Thyroid gland (tissue), 4 donors: ENCODE data around the gene ATP7B. TPM values are rescaled to one million over a fixed set of nuclear protein-coding genes. Genes with fewer than 3 reads are reported as not detected.
"Not testable (repeated sequence)": the region's sequence is repeated elsewhere in the genome, so short reads cannot be mapped to it uniquely, and the experiment has no call there.

Experiments used
- DNase-seq, 2 donors: peaks; one replicate each; pipeline ENCODE4 v3.0.0-alpha.2; 2019
- H3K27ac ChIP-seq, 3 donors: fragments of 200-600 bp; sonication (generic); 1 replicate in 2 of 3; 2 replicates in 1 of 3; pipeline ENCODE4 v1.5.1; 2016 to 2019; ENCODE audit warnings: mild to moderate bottlenecking in 1 of 3, moderate library complexity in 1 of 3
- H3K27me3 ChIP-seq: fragments of 200-600 bp; sonication (generic); one replicate; pipeline ENCODE4 v1.5.1; 2019
- H3K36me3 ChIP-seq, 2 donors: fragments of 200-600 bp; sonication (generic); one replicate each; pipeline ENCODE4 v1.5.1; 2016 to 2019
- H3K4me1 ChIP-seq, 2 donors: fragments of 200-600 bp; sonication (generic); one replicate each; pipeline ENCODE4 v1.5.1; 2017 to 2019
- H3K4me3 ChIP-seq, 3 donors: fragments of 200-600 bp; sonication (generic); replicated peaks in 1 of 3; 1 replicate in 2 of 3; 2 replicates in 1 of 3; pipeline ENCODE4 v1.5.1; 2016; ENCODE audit warnings: mild to moderate bottlenecking in 1 of 3
- H3K9me3 ChIP-seq: fragments of 200-600 bp; sonication (generic); one replicate; pipeline ENCODE4 v1.5.1; 2017
- POLR2A ChIP-seq, 2 donors: fragments of 450-650 bp; IDR thresholded peaks; one replicate each; pipeline ENCODE4 v1.6.1; 2017; ENCODE audit warnings: antibody characterized with exemption in 2 of 2, mild to moderate bottlenecking in 2 of 2, moderate library complexity in 1 of 2
- WGBS, 2 donors: methylation state at CpG; one replicate each; pipeline ENCODE4 v1.1.5; 2017; 5-methylcytosine and 5-hydroxymethylcytosine counted together
- intact Hi-C: fragments of 100-400 bp; cut with DNase I; formaldehyde crosslinking; loops from one replicate; pipeline ENCODE4 v1.15.1; 2023
- total RNA-seq, 4 donors: library from RNA; depleted of rRNA; stranded (reverse); fragments of >200 nt; gene quantifications; one replicate each; pipeline ENCODE4 v1.2.3, GENCODE V29; 2016
- TF ChIP-seq, protein P1 (sequence below), 6 experiments: fragments of 200-600 bp in 3 of 6; fragments of 450-650 bp in 3 of 6; sonication (generic) in 3 of 6; IDR thresholded peaks; one replicate each; pipeline ENCODE4 v1.5.1; 2016 to 2019; ENCODE audit warnings: antibody characterized with exemption in 6 of 6, mild to moderate bottlenecking in 2 of 6, inconsistent platforms in 1 of 6, moderate library complexity in 1 of 6

ATP7B gene
- total RNA-seq, 4 donors from 2014 or later = 3.8 to 10.1 (median 5.6) TPM

DNA sequence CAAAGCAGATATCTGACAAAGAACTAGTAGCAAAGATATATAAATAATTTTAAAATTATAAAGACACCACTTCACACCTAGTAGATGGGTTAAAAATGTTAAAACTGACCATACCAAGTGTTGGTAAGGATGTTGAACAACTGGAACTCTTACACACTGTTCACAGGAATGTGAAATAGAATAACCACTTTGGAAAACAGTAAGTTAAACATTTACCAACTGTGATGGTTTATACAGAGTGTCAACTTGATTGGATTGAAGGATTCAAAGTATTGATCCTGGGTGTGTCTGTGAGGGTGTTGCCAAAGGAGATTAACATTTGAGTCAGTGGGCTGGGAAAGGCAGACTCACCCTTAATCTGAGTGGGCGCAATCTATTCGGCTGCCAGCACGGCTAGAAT is 32.4 kb upstream of the ATP7B start:
- no peak for DNase-seq
- Histone ChIP-seq H3K4me3 (no peak overlapping the region), H3K36me3 (no peaks in the 10 kb centered on the region), H3K9me3 (no peaks in the 10 kb centered on the region), H3K27me3 (no peaks in the 10 kb centered on the region), H3K27ac (no peak overlapping the region), H3K4me1 (no peaks in the 10 kb centered on the region)
- 94 to 100% methylated on average over 3 of the region's 3 CpGs for WGBS, 2 donors
- TF ChIP-seq, protein P1, sequence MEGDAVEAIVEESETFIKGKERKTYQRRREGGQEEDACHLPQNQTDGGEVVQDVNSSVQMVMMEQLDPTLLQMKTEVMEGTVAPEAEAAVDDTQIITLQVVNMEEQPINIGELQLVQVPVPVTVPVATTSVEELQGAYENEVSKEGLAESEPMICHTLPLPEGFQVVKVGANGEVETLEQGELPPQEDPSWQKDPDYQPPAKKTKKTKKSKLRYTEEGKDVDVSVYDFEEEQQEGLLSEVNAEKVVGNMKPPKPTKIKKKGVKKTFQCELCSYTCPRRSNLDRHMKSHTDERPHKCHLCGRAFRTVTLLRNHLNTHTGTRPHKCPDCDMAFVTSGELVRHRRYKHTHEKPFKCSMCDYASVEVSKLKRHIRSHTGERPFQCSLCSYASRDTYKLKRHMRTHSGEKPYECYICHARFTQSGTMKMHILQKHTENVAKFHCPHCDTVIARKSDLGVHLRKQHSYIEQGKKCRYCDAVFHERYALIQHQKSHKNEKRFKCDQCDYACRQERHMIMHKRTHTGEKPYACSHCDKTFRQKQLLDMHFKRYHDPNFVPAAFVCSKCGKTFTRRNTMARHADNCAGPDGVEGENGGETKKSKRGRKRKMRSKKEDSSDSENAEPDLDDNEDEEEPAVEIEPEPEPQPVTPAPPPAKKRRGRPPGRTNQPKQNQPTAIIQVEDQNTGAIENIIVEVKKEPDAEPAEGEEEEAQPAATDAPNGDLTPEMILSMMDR (IDR thresholded peaks at IDR 0.05) = no peak
- TF ChIP-seq POLR2A (IDR thresholded peaks at IDR 0.05) = no peak
- intact Hi-C loops = no loop called here

DNA sequence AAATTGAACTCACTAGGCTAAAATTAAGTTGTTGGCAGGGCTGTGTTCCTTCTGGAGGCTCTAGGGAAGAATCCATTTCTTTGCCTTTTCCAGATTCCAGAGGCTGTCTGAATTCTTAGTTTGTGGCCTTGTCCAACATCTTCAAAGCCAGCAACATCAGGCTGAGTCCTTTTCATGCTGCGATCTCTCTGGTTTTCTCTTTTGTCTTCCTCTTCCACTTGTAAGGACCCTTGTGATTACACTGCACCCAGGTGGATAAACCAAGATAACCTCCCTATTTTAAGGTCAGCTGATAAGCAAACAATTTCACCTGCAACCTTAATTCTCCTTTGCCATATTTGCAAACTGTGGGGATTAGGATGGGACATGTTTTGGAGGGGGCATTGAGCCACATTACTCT is 24.8 kb upstream of the ATP7B start:
- intact Hi-C loops = no loop called here
- H3K27me3 ChIP-seq = no peaks in the 10 kb centered on the region
- no peaks in the 10 kb centered on the region for H3K9me3 ChIP-seq
- no peak overlapping the region for H3K4me3 ChIP-seq
- H3K4me1 ChIP-seq = no peaks in the 10 kb centered on the region
- no peaks in the 10 kb centered on the region for H3K36me3 ChIP-seq
- DNase-seq = no peak
- no peak for TF ChIP-seq POLR2A (IDR thresholded peaks at IDR 0.05)
- TF ChIP-seq, protein P1 (IDR thresholded peaks at IDR 0.05) = no peak
- H3K27ac ChIP-seq = no peak overlapping the region
- 88 to 93% methylated on average over 1 of the region's 1 CpG for WGBS, 2 donors

- 88 to 95% methylated on average over 5 of the region's 5 CpGs for WGBS, 2 donors
- TF ChIP-seq POLR2A (IDR thresholded peaks at IDR 0.05) = no peak
- TF ChIP-seq, protein P1 (IDR thresholded peaks at IDR 0.05) = no peak
Measured at GRCh38 chr13:52034616-52035226, 23.5 kb upstream of the ATP7B start.

GRCh38 chr13:52033039-52033438 is 21.8 kb upstream of the ATP7B start:
- TF ChIP-seq POLR2A (IDR thresholded peaks at IDR 0.05) = no peak
- TF ChIP-seq, protein P1 (IDR thresholded peaks at IDR 0.05) = no peak
- WGBS, 2 donors = 88 to 94% methylated on average over 2 of the region's 2 CpGs
- Histone ChIP-seq H3K27me3 (no peaks in the 10 kb centered on the region), H3K9me3 (no peaks in the 10 kb centered on the region), H3K4me1 (no peaks in the 10 kb centered on the region), H3K4me3 (no peak overlapping the region), H3K36me3 (no peaks in the 10 kb centered on the region), H3K27ac (no peak overlapping the region)
- no peak for DNase-seq
- intact Hi-C loops = no loop called here

More at GRCh38 chr13:52034616-52035226, 23.5 kb upstream of the ATP7B start:
- H3K36me3 ChIP-seq = no peaks in the 10 kb centered on the region
- intact Hi-C loops = no loop called here
- no peaks in the 10 kb centered on the region for H3K27me3 ChIP-seq
- H3K9me3 ChIP-seq = no peaks in the 10 kb centered on the region
- no peak overlapping the region for H3K27ac ChIP-seq
- no peak for DNase-seq
- no peaks in the 10 kb centered on the region for H3K4me1 ChIP-seq
- H3K4me3 ChIP-seq = no peak overlapping the region

DNA sequence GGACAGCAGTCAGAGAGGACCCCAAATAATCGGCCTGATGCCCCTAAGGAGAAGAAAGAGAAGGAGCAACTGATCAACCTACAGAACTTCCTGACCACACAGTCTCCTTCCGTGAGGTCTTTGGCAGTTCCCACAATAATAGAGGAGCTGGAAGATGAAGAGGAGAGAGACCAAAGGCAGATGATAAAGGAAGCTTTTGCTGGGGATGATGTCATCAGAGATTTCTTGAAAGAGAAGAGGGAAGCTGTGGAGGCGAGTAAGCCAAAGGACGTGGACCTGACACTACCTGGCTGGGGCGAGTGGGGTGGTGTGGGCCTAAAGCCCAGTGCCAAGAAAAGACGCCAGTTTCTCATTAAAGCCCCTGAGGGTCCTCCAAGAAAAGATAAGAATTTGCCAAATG is 19.2 kb upstream of the ATP7B start:
- H3K27me3 ChIP-seq, intact Hi-C loops, H3K36me3 ChIP-seq, DNase-seq, H3K27ac ChIP-seq, H3K9me3 ChIP-seq, H3K4me3 ChIP-seq, H3K4me1 ChIP-seq: not testable (repeated sequence)
- WGBS, 2 donors = 97 to 98% methylated on average over 6 of the region's 6 CpGs
